Thyroid gland (tissue), 4 donors: ENCODE measurements around the gene ATF7IP. TPM values are rescaled to one million over a fixed set of nuclear protein-coding genes. Genes with fewer than 3 reads are reported as not detected.

Experiments
- DNase-seq, 2 donors: peaks; one replicate each; pipeline ENCODE4 v3.0.0-alpha.2; 2019
- H3K27ac ChIP-seq, 3 donors: fragments of 200-600 bp; sonication (generic); 1 replicate in 2 of 3; 2 replicates in 1 of 3; pipeline ENCODE4 v1.5.1; 2016 to 2019; ENCODE audit warnings: mild to moderate bottlenecking in 1 of 3, moderate library complexity in 1 of 3
- H3K27me3 ChIP-seq: fragments of 200-600 bp; sonication (generic); one replicate; pipeline ENCODE4 v1.5.1; 2019
- H3K36me3 ChIP-seq, 2 donors: fragments of 200-600 bp; sonication (generic); one replicate each; pipeline ENCODE4 v1.5.1; 2016 to 2019
- H3K4me1 ChIP-seq, 2 donors: fragments of 200-600 bp; sonication (generic); one replicate each; pipeline ENCODE4 v1.5.1; 2017 to 2019
- H3K4me3 ChIP-seq, 3 donors: fragments of 200-600 bp; sonication (generic); replicated peaks in 1 of 3; 1 replicate in 2 of 3; 2 replicates in 1 of 3; pipeline ENCODE4 v1.5.1; 2016; ENCODE audit warnings: mild to moderate bottlenecking in 1 of 3
- H3K9me3 ChIP-seq: fragments of 200-600 bp; sonication (generic); one replicate; pipeline ENCODE4 v1.5.1; 2017
- POLR2A ChIP-seq, 2 donors: fragments of 450-650 bp; IDR thresholded peaks; one replicate each; pipeline ENCODE4 v1.6.1; 2017; ENCODE audit warnings: antibody characterized with exemption in 2 of 2, mild to moderate bottlenecking in 2 of 2, moderate library complexity in 1 of 2
- WGBS, 2 donors: methylation state at CpG; one replicate each; pipeline ENCODE4 v1.1.5; 2017; 5-methylcytosine and 5-hydroxymethylcytosine counted together
- intact Hi-C: fragments of 100-400 bp; cut with DNase I; formaldehyde crosslinking; loops from one replicate; pipeline ENCODE4 v1.15.1; 2023
- total RNA-seq, 4 donors: library from RNA; depleted of rRNA; stranded (reverse); fragments of >200 nt; gene quantifications; one replicate each; pipeline ENCODE4 v1.2.3, GENCODE V29; 2016
- TF ChIP-seq, protein P1 (sequence below), 6 experiments: fragments of 200-600 bp in 3 of 6; fragments of 450-650 bp in 3 of 6; sonication (generic) in 3 of 6; IDR thresholded peaks; one replicate each; pipeline ENCODE4 v1.5.1; 2016 to 2019; ENCODE audit warnings: antibody characterized with exemption in 6 of 6, mild to moderate bottlenecking in 2 of 6, inconsistent platforms in 1 of 6, moderate library complexity in 1 of 6

Gene ATF7IP
- total RNA-seq, 4 donors from 2014 or later, result 64.4 to 87.2 (median 76.2) TPM

- Histone ChIP-seq H3K27me3 (no peaks in the 10 kb centered on the region), H3K4me1 (no peaks in the 10 kb centered on the region), H3K9me3 (no peaks in the 10 kb centered on the region), H3K36me3 (no peaks in the 10 kb centered on the region), H3K4me3 (no peak overlapping the region), H3K27ac (no peak overlapping the region)
- intact Hi-C loops, result no loop called here
- no peak for DNase-seq
- 77 to 95% methylated on average over 4 of the region's 4 CpGs for WGBS, 2 donors
- no peak for TF ChIP-seq POLR2A (IDR thresholded peaks at IDR 0.05)
- TF ChIP-seq, protein P1, sequence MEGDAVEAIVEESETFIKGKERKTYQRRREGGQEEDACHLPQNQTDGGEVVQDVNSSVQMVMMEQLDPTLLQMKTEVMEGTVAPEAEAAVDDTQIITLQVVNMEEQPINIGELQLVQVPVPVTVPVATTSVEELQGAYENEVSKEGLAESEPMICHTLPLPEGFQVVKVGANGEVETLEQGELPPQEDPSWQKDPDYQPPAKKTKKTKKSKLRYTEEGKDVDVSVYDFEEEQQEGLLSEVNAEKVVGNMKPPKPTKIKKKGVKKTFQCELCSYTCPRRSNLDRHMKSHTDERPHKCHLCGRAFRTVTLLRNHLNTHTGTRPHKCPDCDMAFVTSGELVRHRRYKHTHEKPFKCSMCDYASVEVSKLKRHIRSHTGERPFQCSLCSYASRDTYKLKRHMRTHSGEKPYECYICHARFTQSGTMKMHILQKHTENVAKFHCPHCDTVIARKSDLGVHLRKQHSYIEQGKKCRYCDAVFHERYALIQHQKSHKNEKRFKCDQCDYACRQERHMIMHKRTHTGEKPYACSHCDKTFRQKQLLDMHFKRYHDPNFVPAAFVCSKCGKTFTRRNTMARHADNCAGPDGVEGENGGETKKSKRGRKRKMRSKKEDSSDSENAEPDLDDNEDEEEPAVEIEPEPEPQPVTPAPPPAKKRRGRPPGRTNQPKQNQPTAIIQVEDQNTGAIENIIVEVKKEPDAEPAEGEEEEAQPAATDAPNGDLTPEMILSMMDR (IDR thresholded peaks at IDR 0.05), result no peak
Observed at GRCh38 chr12:14540801-14541462, 175.4 kb downstream of the ATF7IP start.

GRCh38 chr12:14545144-14546124 lies 180.0 kb downstream of the ATF7IP start:
- H3K36me3 ChIP-seq, result no peaks in the 10 kb centered on the region
- H3K4me3 ChIP-seq, result no peak overlapping the region
- no peaks in the 10 kb centered on the region for H3K4me1 ChIP-seq
- H3K9me3 ChIP-seq, result no peaks in the 10 kb centered on the region
- no peak overlapping the region for H3K27ac ChIP-seq
- intact Hi-C loops, result no loop called here
- no peaks in the 10 kb centered on the region for H3K27me3 ChIP-seq
- DNase-seq, result no peak
- TF ChIP-seq POLR2A (IDR thresholded peaks at IDR 0.05), result no peak
- TF ChIP-seq, protein P1 (IDR thresholded peaks at IDR 0.05), result no peak
- WGBS, 2 donors, result 87 to 93% methylated on average over 7 of the region's 7 CpGs

DNA sequence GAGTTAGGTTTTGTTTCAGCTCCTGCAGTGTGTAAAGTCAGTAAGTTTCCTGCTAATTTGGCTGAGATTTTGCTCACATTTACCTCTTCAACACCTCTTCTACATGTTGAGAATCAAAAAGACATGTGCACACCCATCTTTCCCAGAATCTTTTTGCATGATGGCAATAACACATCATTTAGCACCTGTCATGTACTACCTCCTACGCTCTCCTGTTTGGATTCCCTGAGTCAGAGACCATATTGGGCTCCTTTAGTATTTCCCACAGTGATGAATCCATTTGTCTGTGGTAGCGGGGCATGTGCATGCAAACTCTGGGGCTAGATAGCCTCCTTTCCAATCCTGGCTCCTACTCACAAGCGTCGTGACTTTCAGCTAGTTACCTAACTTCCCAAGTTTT lies 182.1 kb downstream of the ATF7IP start:
- Histone ChIP-seq H3K27ac (no peak overlapping the region), H3K4me1 (no peaks in the 10 kb centered on the region), H3K4me3 (no peak overlapping the region), H3K9me3 (no peaks in the 10 kb centered on the region), H3K36me3 (no peaks in the 10 kb centered on the region), H3K27me3 (no peaks in the 10 kb centered on the region)
- intact Hi-C loops, result no loop called here
- no peak for TF ChIP-seq POLR2A (IDR thresholded peaks at IDR 0.05)
- TF ChIP-seq, protein P1 (IDR thresholded peaks at IDR 0.05), result no peak
- WGBS, 2 donors, result 95 to 96% methylated on average over 4 of the region's 4 CpGs
- no peak for DNase-seq

DNA sequence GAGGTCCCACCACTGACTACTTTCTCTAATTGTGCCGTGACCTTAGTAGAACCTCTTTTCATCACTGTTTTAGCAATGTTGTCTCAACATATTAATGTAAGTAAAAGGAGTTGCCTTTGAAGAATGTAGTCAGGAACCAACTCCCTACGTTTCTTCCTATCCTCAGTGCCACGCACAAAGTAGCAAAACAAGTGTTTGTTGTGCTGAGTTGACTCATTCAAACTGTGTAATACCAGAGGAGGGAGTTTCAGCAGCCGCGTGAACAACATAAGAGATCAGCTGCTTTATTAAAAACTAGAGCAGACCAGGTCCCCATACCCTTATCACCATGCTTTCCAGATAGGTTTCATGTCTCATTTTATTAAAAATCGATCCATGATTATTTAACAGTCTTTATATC lies 183.1 kb downstream of the ATF7IP start:
- Histone ChIP-seq H3K27me3 (no peaks in the 10 kb centered on the region), H3K9me3 (no peaks in the 10 kb centered on the region), H3K36me3 (no peaks in the 10 kb centered on the region), H3K4me1 (no peaks in the 10 kb centered on the region), H3K27ac (no peak overlapping the region), H3K4me3 (no peak overlapping the region)
- 92 to 93% methylated on average over 6 of the region's 6 CpGs for WGBS, 2 donors
- DNase-seq, result no peak
- TF ChIP-seq, protein P1 (IDR thresholded peaks at IDR 0.05), result no peak
- no peak for TF ChIP-seq POLR2A (IDR thresholded peaks at IDR 0.05)
- intact Hi-C loops, result no loop called here

Other genes starting within 250 kb of the ATF7IP start
- 10 to 100 TPM in 2 of 4 donors, 1 to 10 TPM in 2; 5.1 to 14.5 (median 10.6) TPM for gene PLBD1, start 202.2 kb downstream of the ATF7IP start, total RNA-seq